T-cell (primary cell): ENCODE data around the gene NAA16. TPM values are rescaled to one million over a fixed set of nuclear protein-coding genes. Genes with fewer than 3 reads are reported as not detected.

ENCODE experiments used
- ATAC-seq, 4 experiments: fragments of 200-7000 bp in 3 of 4; fragments of 150-1000 bp in 1 of 4; cut with Tn5 transposase; replicated peaks in 1 of 4; 1 replicate in 3 of 4; 2 replicates in 1 of 4; pipeline ENCODE4 v1.10.0; 2021; ENCODE audit warnings: moderate library complexity in 3 of 4, mild to moderate bottlenecking in 2 of 4, moderate number of reproducible peaks in 1 of 4
- CTCF ChIA-PET, 2 donors: fragments of 300-600 bp; sonication (Branson Sonifier 250); formaldehyde crosslinking; loops; one replicate each; lab custom pipeline; 2022; ENCODE audit warnings: antibody characterized with exemption in 2 of 2; lab: Charles Lee
- POLR2A ChIA-PET, 2 donors: fragments of 300-600 bp; sonication (Branson Sonifier 250); formaldehyde crosslinking; loops; one replicate each; lab custom pipeline; 2022; ENCODE audit warnings: antibody characterized with exemption in 2 of 2; lab: Charles Lee
- DNase-seq, 35 experiments: peaks; one replicate each; pipeline versions ENCODE4 v3.0.0 to v3.0.0-alpha.2; 2013 to 2023
- H3K27ac ChIP-seq: one replicate; pipeline ENCODE4 v1.5.1; 2013; ENCODE audit warnings: low read length
- H3K27me3 ChIP-seq, 2 experiments: replicated peaks in 1 of 2; 1 replicate in 1 of 2; 2 replicates in 1 of 2; pipeline versions ENCODE4 v1.6.1 to v1.7.0; 2013; ENCODE audit warnings: low read length in 1 of 2, mixed read lengths in 1 of 2; ENCODE audit not compliant: control insufficient read depth in 2 of 2, insufficient read depth in 2 of 2; ENCODE audit errors: extremely low read depth in 1 of 2
- H3K36me3 ChIP-seq, 2 donors: 1 replicate in 1 of 2; 2 replicates in 1 of 2; pipeline versions ENCODE4 v1.6.1 to v1.7.0; 2013; ENCODE audit warnings: low read length in 1 of 2; ENCODE audit not compliant: control insufficient read depth in 2 of 2, insufficient read depth in 1 of 2; ENCODE audit errors: extremely low read depth in 1 of 2
- H3K4me1 ChIP-seq, 2 experiments: 1 replicate in 1 of 2; 2 replicates in 1 of 2; pipeline versions ENCODE4 v1.6.1 to v1.7.0; 2013; ENCODE audit warnings: low read length in 2 of 2, mixed read lengths in 1 of 2; ENCODE audit not compliant: insufficient read depth in 2 of 2, control insufficient read depth in 1 of 2; ENCODE audit errors: extremely low read depth in 1 of 2
- H3K4me3 ChIP-seq, 2 donors: 1 replicate in 1 of 2; 2 replicates in 1 of 2; pipeline versions ENCODE4 v1.5.1 to v1.7.0; 2013; ENCODE audit warnings: mild to moderate bottlenecking in 2 of 2, low read length in 1 of 2, moderate library complexity in 1 of 2; ENCODE audit not compliant: control insufficient read depth in 1 of 2; ENCODE audit errors: extremely low read depth in 1 of 2
- H3K9me3 ChIP-seq: 2 replicates; pipeline ENCODE4 v1.7.0; 2013
- H3K27ac Mint-ChIP-seq, 2 donors: one replicate each; pipeline ENCODE4 v1.8.0; 2020 to 2021; ENCODE audit warnings: mild to moderate bottlenecking in 2 of 2, mixed read lengths in 2 of 2
- H3K27me3 Mint-ChIP-seq, 2 donors: one replicate each; pipeline ENCODE4 v1.8.0; 2021 to 2022; ENCODE audit warnings: mixed read lengths in 2 of 2
- H3K36me3 Mint-ChIP-seq: one replicate; pipeline ENCODE4 v1.8.0; 2021; ENCODE audit warnings: mixed read lengths
- H3K4me1 Mint-ChIP-seq, 3 donors: one replicate each; pipeline ENCODE4 v1.8.0; 2020 to 2022; ENCODE audit warnings: mixed read lengths in 3 of 3, mild to moderate bottlenecking in 1 of 3
- H3K4me3 Mint-ChIP-seq, 3 donors: one replicate each; pipeline ENCODE4 v1.8.0; 2020 to 2022; ENCODE audit warnings: mild to moderate bottlenecking in 3 of 3, mixed read lengths in 3 of 3, moderate library complexity in 3 of 3
- H3K9me3 Mint-ChIP-seq, 3 donors: one replicate each; pipeline ENCODE4 v1.8.0; 2020 to 2022; ENCODE audit warnings: mixed read lengths in 3 of 3
- WGBS: methylation state at CpG from one replicate; pipeline ENCODE4 v1.1.5; 2013; ENCODE audit warnings: missing lambda C conversion rate; ENCODE audit not compliant: insufficient coverage; 5-methylcytosine and 5-hydroxymethylcytosine counted together
- total RNA-seq, 35 experiments: library from RNA in 6 of 35; stranded (reverse) in 6 of 35; fragments of 120-200 nt in 1 of 35; gene quantifications; one replicate each; pipeline versions ENCODE4 v1.2.1 to v1.2.4 and lab custom pipeline; 2013 to 2026

Gene NAA16
- total RNA-seq, 5 donors from 2014 or later (not counting 1 experiment from before 2014, with no cell fraction given) = 45.7 to 93.7 (median 49.6) TPM

DNA sequence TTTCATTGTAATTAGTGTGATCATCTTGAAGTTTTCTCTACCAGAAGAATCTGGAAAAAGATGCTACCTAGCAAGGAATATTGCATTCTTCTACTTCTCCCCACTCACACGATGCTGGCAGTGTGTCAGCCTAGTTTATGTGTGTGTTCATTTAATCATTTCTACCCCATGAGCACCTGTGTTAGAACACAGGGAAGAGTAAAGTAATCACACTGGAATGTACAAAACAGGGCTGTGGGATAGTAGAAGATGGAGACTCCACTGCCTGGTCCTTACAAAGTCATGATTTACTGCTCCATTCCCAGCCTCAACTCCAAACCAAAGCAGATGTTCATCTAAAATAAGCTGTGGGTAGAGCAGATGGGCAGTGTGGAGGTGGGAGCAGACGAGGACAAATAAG, 98.5 kb downstream of the NAA16 start:
- no peak overlapping the region for H3K4me3 Mint-ChIP-seq
- ChIA-PET POLR2A (no interaction called here), CTCF (interaction anchor here in 1 of 2 donors (1.2 kb wide), 1 partner anchor 240 kb away, joined by 3 read pairs; no protein-coding TSS in a partner anchor)
- H3K9me3 Mint-ChIP-seq = no peaks in the 10 kb centered on the region
- H3K27ac Mint-ChIP-seq = no peak overlapping the region
- no peak for DNase-seq
- ATAC-seq = no peak
- Histone ChIP-seq H3K9me3 (no peaks in the 10 kb centered on the region), H3K27ac (no peak overlapping the region), H3K4me3 (no peak overlapping the region), H3K4me1 (peaks cover 0 to 4% of the 10 kb centered on the region in 2 experiments), H3K36me3 (no peaks in the 10 kb centered on the region), H3K27me3 (no peaks in the 10 kb centered on the region)
- no peaks in the 10 kb centered on the region for H3K36me3 Mint-ChIP-seq
- no peaks in the 10 kb centered on the region for H3K27me3 Mint-ChIP-seq
- WGBS = no CpG with 5 or more reads among the region's 2 CpGs
- H3K4me1 Mint-ChIP-seq = peaks cover 2 to 6% (median 2%) of the 10 kb centered on the region in 3 donors

DNA sequence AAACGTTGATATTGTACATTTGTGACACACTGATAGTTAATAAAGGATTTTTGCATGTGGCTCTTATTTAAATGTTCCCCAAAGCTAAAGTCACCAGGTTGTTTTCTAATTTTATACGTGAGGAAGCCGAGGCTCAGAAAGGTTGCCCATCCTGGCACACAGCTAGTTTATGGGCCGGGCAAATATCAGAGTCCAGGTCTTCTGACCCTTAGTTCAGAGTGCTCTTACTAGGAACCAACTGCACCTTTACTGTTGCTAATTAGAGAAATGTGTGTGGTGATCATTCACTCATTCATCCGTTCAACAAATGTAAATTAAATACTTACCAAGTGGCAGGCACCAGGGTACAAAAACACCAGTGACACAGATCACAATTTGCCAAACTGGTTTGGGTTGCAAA, 100.0 kb downstream of the NAA16 start:
- 100% methylated on average over 2 of the region's 5 CpGs for WGBS
- CTCF ChIA-PET = no interaction called here

DNA sequence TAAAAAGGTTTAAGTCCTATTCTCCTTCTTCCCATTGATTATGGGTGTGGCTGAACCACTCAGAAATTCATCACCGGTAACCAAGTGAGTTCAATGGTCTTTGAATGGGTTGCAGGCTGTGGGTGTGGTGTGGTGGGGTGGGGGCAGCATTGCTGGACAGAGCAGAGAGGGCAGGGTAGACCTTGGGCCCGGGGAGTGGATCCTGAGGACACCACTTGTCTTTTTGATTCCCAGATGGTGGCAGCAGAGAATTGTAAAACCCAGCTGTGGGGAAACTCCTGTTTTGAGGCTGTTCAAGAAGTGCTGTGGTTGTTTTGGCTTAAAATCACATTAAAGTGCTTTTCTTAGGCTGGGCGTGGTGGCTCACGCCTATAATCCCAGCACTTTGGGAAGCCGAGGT, 100.5 kb downstream of the NAA16 start:
- no peaks in the 10 kb centered on the region for H3K36me3 Mint-ChIP-seq
- ChIA-PET CTCF (interaction anchor here in 1 of 2 donors (1.1 kb wide), 1 partner anchor 241 kb away, joined by 8 read pairs; no protein-coding TSS in a partner anchor), POLR2A (no interaction called here)
- Histone ChIP-seq H3K27ac (no peak overlapping the region), H3K4me1 (peaks cover 0 to 4% of the 10 kb centered on the region in 2 experiments), H3K27me3 (no peaks in the 10 kb centered on the region), H3K36me3 (no peaks in the 10 kb centered on the region), H3K9me3 (no peaks in the 10 kb centered on the region), H3K4me3 (no peak overlapping the region)
- H3K9me3 Mint-ChIP-seq = no peaks in the 10 kb centered on the region
- DNase-seq = peak in 12 of 35 experiments; percentile 1 to 62 (median 12)
- peak in 3 of 4 experiments; percentile 59 to 71 (median 69) for ATAC-seq
- no peak overlapping the region for H3K27ac Mint-ChIP-seq
- H3K4me1 Mint-ChIP-seq = peaks cover 2 to 6% (median 2%) of the 10 kb centered on the region in 3 donors
- WGBS = 43% methylated on average over 1 of the region's 5 CpGs
- H3K27me3 Mint-ChIP-seq = no peaks in the 10 kb centered on the region
- H3K4me3 Mint-ChIP-seq = no peak overlapping the region

More for the DNA sequence above, 100.0 kb downstream of the NAA16 start:
- DNase-seq (no peak), ATAC-seq (no peak)
- H3K4me3 Mint-ChIP-seq = no peak overlapping the region
- H3K9me3 Mint-ChIP-seq = no peaks in the 10 kb centered on the region
- H3K9me3 ChIP-seq = no peaks in the 10 kb centered on the region
- H3K36me3 ChIP-seq = no peaks in the 10 kb centered on the region
- no peaks in the 10 kb centered on the region for H3K27me3 ChIP-seq
- no peaks in the 10 kb centered on the region for H3K36me3 Mint-ChIP-seq
- no peak overlapping the region for H3K27ac Mint-ChIP-seq
- H3K27ac ChIP-seq = no peak overlapping the region
- H3K4me3 ChIP-seq = no peak overlapping the region
- POLR2A ChIA-PET = no interaction called here
- H3K4me1 Mint-ChIP-seq = peaks cover 2 to 6% (median 2%) of the 10 kb centered on the region in 3 donors
- H3K27me3 Mint-ChIP-seq = no peaks in the 10 kb centered on the region
- peaks cover 0 to 4% of the 10 kb centered on the region in 2 experiments for H3K4me1 ChIP-seq

DNA sequence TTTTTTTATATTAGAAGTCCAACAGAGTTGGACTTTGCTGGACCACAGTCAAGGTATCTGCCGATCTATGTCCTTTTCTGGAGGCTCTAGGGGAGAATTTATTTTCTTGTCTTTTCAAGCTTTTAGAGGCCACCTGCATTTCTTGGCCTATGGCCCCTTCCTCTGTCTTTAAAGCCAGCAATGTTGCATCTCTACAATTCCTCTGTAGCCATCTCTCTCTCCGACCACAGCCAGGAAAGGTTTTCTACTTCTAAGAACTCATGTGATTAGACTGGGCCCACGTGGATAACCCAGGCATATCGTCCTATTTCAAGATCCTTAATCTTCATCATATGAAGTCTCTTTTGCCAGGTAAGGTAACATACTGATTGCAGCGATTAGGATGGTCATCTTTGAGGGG, 102.8 kb downstream of the NAA16 start:
- H3K9me3 Mint-ChIP-seq = peaks cover 0 to 4% (median 0%) of the 10 kb centered on the region in 3 donors
- H3K4me3 Mint-ChIP-seq = no peak overlapping the region
- ChIA-PET POLR2A (interaction anchor here in 1 of 2 donors (0.6 kb wide), 1 partner anchor 18 kb away, joined by 3 read pairs; no protein-coding TSS in a partner anchor), CTCF (interaction anchor here (0.5 to 0.9 kb wide), 2 partner anchors 109 to 172 kb away, joined by 3 read pairs; no protein-coding TSS in a partner anchor)
- no peaks in the 10 kb centered on the region for H3K36me3 Mint-ChIP-seq
- no CpG with 5 or more reads among the region's 5 CpGs for WGBS
- peaks cover 2 to 5% (median 2%) of the 10 kb centered on the region in 3 donors for H3K4me1 Mint-ChIP-seq
- no peak for DNase-seq
- no peak for ATAC-seq
- Histone ChIP-seq H3K9me3 (no peaks in the 10 kb centered on the region), H3K4me3 (no peak overlapping the region), H3K27me3 (no peaks in the 10 kb centered on the region), H3K36me3 (no peaks in the 10 kb centered on the region), H3K27ac (no peak overlapping the region), H3K4me1 (peaks cover 0 to 4% of the 10 kb centered on the region in 2 experiments)
- no peaks in the 10 kb centered on the region for H3K27me3 Mint-ChIP-seq
- no peak overlapping the region for H3K27ac Mint-ChIP-seq

DNA sequence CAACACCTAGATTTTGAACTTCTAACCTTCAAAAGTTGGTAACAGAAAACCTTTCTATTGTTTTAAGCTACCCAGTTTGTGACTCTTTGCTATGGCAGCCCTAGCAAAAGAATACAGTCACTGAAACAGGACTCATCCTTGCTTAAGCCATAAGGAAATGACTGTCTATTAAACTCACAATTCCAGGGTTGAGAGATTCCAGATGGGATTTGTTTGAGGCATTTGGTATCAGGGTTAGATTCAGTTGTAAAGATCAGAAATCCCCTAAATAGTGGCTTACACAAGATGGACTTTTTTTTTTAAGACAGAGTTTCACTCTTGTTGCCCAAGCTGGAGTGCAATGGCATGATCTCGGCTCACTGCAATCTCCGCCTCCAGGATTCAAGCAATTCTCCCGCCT, 105.2 kb downstream of the NAA16 start:
- H3K27me3 ChIP-seq = no peaks in the 10 kb centered on the region
- Mint-ChIP-seq H3K9me3 (peaks cover 0 to 4% (median 0%) of the 10 kb centered on the region in 3 donors), H3K27me3 (no peaks in the 10 kb centered on the region), H3K27ac (no peak overlapping the region), H3K36me3 (no peaks in the 10 kb centered on the region), H3K4me1 (peaks cover 2 to 6% (median 2%) of the 10 kb centered on the region in 3 donors), H3K4me3 (no peak overlapping the region)
- no peaks in the 10 kb centered on the region for H3K9me3 ChIP-seq
- H3K4me1 ChIP-seq = peaks cover 0 to 4% of the 10 kb centered on the region in 2 experiments
- no peak overlapping the region for H3K4me3 ChIP-seq
- no peak overlapping the region for H3K27ac ChIP-seq
- ChIA-PET POLR2A (no interaction called here), CTCF (no interaction called here)
- ATAC-seq (no peak), DNase-seq (no peak)
- H3K36me3 ChIP-seq = no peaks in the 10 kb centered on the region
- WGBS = no CpG with 5 or more reads among the region's 3 CpGs

DNA sequence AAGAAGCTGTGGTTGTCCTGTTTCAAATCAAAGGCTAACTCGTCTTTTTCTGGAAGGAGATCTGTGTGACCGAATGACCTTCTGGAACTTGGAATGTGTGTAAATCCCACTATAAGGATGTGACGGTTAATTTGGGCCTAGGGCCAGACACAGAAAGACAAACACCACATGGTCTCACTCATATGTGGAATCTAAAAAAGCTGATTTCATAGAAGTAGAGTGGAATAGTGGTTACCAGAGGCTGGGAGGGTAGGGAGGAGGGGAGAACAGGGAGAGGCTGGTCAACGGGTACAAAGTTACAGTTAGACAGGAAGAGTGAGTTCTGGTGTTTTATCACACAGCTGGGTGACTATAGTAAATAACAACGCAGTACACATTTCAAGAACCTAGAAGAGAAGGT, 107.0 kb downstream of the NAA16 start:
- Mint-ChIP-seq H3K4me1 (peaks cover 0 to 6% (median 0%) of the 10 kb centered on the region in 3 donors), H3K4me3 (no peak overlapping the region), H3K36me3 (no peaks in the 10 kb centered on the region), H3K27me3 (no peaks in the 10 kb centered on the region), H3K27ac (no peak overlapping the region), H3K9me3 (peaks cover 0 to 4% (median 0%) of the 10 kb centered on the region in 3 donors)
- Histone ChIP-seq H3K27ac (no peak overlapping the region), H3K4me1 (no peaks in the 10 kb centered on the region), H3K4me3 (no peak overlapping the region), H3K27me3 (no peaks in the 10 kb centered on the region), H3K36me3 (no peaks in the 10 kb centered on the region), H3K9me3 (no peaks in the 10 kb centered on the region)
- CTCF ChIA-PET = interaction anchor here in 1 of 2 donors (0.6 kb wide), 1 partner anchor 233 kb away, joined by 3 read pairs; no protein-coding TSS in a partner anchor
- no peak for DNase-seq
- 85% methylated on average over 2 of the region's 5 CpGs for WGBS
- POLR2A ChIA-PET = no interaction called here
- ATAC-seq = no peak
